ENCODE data around the gene RNPEPL1. TPM values are rescaled to one million over a fixed set of nuclear protein-coding genes. Genes with fewer than 3 reads are reported as not detected.
"Not testable (repeated sequence)": the region's sequence is repeated elsewhere in the genome, so short reads cannot be mapped to it uniquely, and the experiment has no call there.

The RNPEPL1 gene
- total and polyA plus RNA-seq, 2 donors from 2014 or later, result 65.4 to 77.4 TPM

GRCh38 chr2:240615820-240616547, 47.7 kb downstream of the RNPEPL1 start:
- no peak for TF ChIP-seq CTCF (IDR thresholded peaks at IDR 0.05; ENCODE audit: borderline replicate concordance, extremely low read depth, insufficient read depth)
- no peaks in the 10 kb centered on the region for H3K4me1 ChIP-seq (ENCODE audit: control insufficient read depth in 2 of 3, insufficient read depth in 2 of 3, low read depth in 1 of 3, low read length in 3 of 3)
- no peaks in the 10 kb centered on the region for H3K9me3 ChIP-seq (ENCODE audit: control insufficient read depth in 2 of 3, insufficient read depth in 1 of 3, low read length in 3 of 3)
- no peaks in the 10 kb centered on the region for H3K36me3 ChIP-seq (ENCODE audit: control insufficient read depth in 2 of 3, insufficient read depth in 3 of 3, low read length in 3 of 3)
- no peaks in the 10 kb centered on the region for H3K27me3 ChIP-seq (ENCODE audit: control insufficient read depth, insufficient read depth, low read length)
- DNase-seq (peak in 4 of 5 donors; percentile 38 to 60 (median 46)), FAIRE-seq (no peak)
- H3K9ac ChIP-seq (ENCODE audit: low read length in 3 of 3), result no peak overlapping the region
- no peak overlapping the region for H3K27ac ChIP-seq (ENCODE audit: low read depth in 2 of 2, low read length in 2 of 2)
- intact Hi-C loops (cut with DNase I), result no loop called here
- H3K4me3 ChIP-seq (ENCODE audit: low read length in 3 of 3), result no peak overlapping the region

GRCh38 chr2:240616860-240617666, 48.8 kb downstream of the RNPEPL1 start:
- H3K27ac ChIP-seq (ENCODE audit: low read depth in 2 of 2, low read length in 2 of 2); H3K9ac ChIP-seq (ENCODE audit: low read length in 3 of 3); H3K36me3 ChIP-seq (ENCODE audit: control insufficient read depth in 2 of 3, insufficient read depth in 3 of 3, low read length in 3 of 3); H3K4me3 ChIP-seq (ENCODE audit: low read length in 3 of 3); H3K27me3 ChIP-seq (ENCODE audit: control insufficient read depth, insufficient read depth, low read length); FAIRE-seq; H3K4me1 ChIP-seq (ENCODE audit: control insufficient read depth in 2 of 3, insufficient read depth in 2 of 3, low read depth in 1 of 3, low read length in 3 of 3); DNase-seq; intact Hi-C loops (cut with DNase I); H3K9me3 ChIP-seq (ENCODE audit: control insufficient read depth in 2 of 3, insufficient read depth in 1 of 3, low read length in 3 of 3): not testable (repeated sequence)

GRCh38 chr2:240618776-240619175, 50.5 kb downstream of the RNPEPL1 start:
- H3K4me3 ChIP-seq (ENCODE audit: low read length in 3 of 3), result no peak overlapping the region
- no peaks in the 10 kb centered on the region for H3K27me3 ChIP-seq (ENCODE audit: control insufficient read depth, insufficient read depth, low read length)
- no peaks in the 10 kb centered on the region for H3K36me3 ChIP-seq (ENCODE audit: control insufficient read depth in 2 of 3, insufficient read depth in 3 of 3, low read length in 3 of 3)
- TF ChIP-seq CTCF (IDR thresholded peaks at IDR 0.05; ENCODE audit: borderline replicate concordance, extremely low read depth, insufficient read depth), result no peak
- no peak for DNase-seq
- H3K4me1 ChIP-seq (ENCODE audit: control insufficient read depth in 2 of 3, insufficient read depth in 2 of 3, low read depth in 1 of 3, low read length in 3 of 3), result no peaks in the 10 kb centered on the region
- no peaks in the 10 kb centered on the region for H3K9me3 ChIP-seq (ENCODE audit: control insufficient read depth in 2 of 3, insufficient read depth in 1 of 3, low read length in 3 of 3)
- FAIRE-seq, result no peak
- H3K27ac ChIP-seq (ENCODE audit: low read depth in 2 of 2, low read length in 2 of 2), result no peak overlapping the region
- intact Hi-C loops (cut with DNase I), result no loop called here
- no peak overlapping the region for H3K9ac ChIP-seq (ENCODE audit: low read length in 3 of 3)

- TF ChIP-seq CTCF (IDR thresholded peaks at IDR 0.05; ENCODE audit: borderline replicate concordance, extremely low read depth, insufficient read depth), result no peak
- intact Hi-C loops (cut with DNase I), result no loop called here
- no peaks in the 10 kb centered on the region for H3K4me1 ChIP-seq (ENCODE audit: control insufficient read depth in 2 of 3, insufficient read depth in 2 of 3, low read depth in 1 of 3, low read length in 3 of 3)
- no peak overlapping the region for H3K4me3 ChIP-seq (ENCODE audit: low read length in 3 of 3)
- no peaks in the 10 kb centered on the region for H3K27me3 ChIP-seq (ENCODE audit: control insufficient read depth, insufficient read depth, low read length)
- no peak overlapping the region for H3K9ac ChIP-seq (ENCODE audit: low read length in 3 of 3)
- DNase-seq (peak in 1 of 5 donors; percentile 26), FAIRE-seq (no peak)
- no peaks in the 10 kb centered on the region for H3K9me3 ChIP-seq (ENCODE audit: control insufficient read depth in 2 of 3, insufficient read depth in 1 of 3, low read length in 3 of 3)
- H3K36me3 ChIP-seq (ENCODE audit: control insufficient read depth in 2 of 3, insufficient read depth in 3 of 3, low read length in 3 of 3), result no peaks in the 10 kb centered on the region
- no peak overlapping the region for H3K27ac ChIP-seq (ENCODE audit: low read depth in 2 of 2, low read length in 2 of 2)
Observed at GRCh38 chr2:240619506-240620148, 51.3 kb downstream of the RNPEPL1 start.

Data from kidney (tissue), 14 donors.